Ovary (tissue), 10 donors: ENCODE measurements around the gene PDZD4. TPM values are rescaled to one million over a fixed set of nuclear protein-coding genes. Genes with fewer than 3 reads are reported as not detected.

Experiments used
- DNase-seq, 5 donors: peaks; one replicate each; pipeline ENCODE4 v3.0.0-alpha.2; 2019 to 2020
- H3K27ac ChIP-seq, 2 donors: fragments of 200-600 bp; one replicate each; pipeline versions ENCODE4 v1.5.1 to v1.8.0; 2019 to 2022
- H3K27me3 ChIP-seq: fragments of 200-600 bp; one replicate; pipeline ENCODE4 v1.8.0; 2022
- H3K36me3 ChIP-seq: fragments of 200-600 bp; sonication (generic); one replicate; pipeline ENCODE4 v1.5.1; 2019
- H3K4me1 ChIP-seq: one replicate; pipeline ENCODE4 v1.8.1; 2013; ENCODE audit warnings: mild to moderate bottlenecking, moderate library complexity; ENCODE audit not compliant: insufficient read depth
- H3K4me3 ChIP-seq: fragments of 200-600 bp; sonication (generic); one replicate; pipeline ENCODE4 v1.5.1; 2017
- H3K9me3 ChIP-seq, 2 donors: fragments of 200-600 bp in 1 of 2; sonication (generic) in 1 of 2; one replicate each; pipeline versions ENCODE4 v1.5.1 to v1.8.1; 2013 to 2019; ENCODE audit warnings: mild to moderate bottlenecking in 1 of 2, moderate library complexity in 1 of 2
- EP300 ChIP-seq: sonication (generic); formaldehyde crosslinking; IDR thresholded peaks from one replicate; pipeline ENCODE4 v1.6.1; 2017; ENCODE audit warnings: antibody characterized with exemption
- POLR2A ChIP-seq: fragments of 450-650 bp; IDR thresholded peaks from one replicate; pipeline ENCODE4 v1.6.1; 2017; ENCODE audit warnings: antibody characterized with exemption, mild to moderate bottlenecking, moderate library complexity
- WGBS, 3 donors: extraction: QIAGEN DNeasy Blood & Tissue Kit in 1 of 3; methylation state at CpG; one replicate each; pipeline versions ENCODE4 v1.1.5 to v1.1.7; 2013 to 2017; 5-methylcytosine and 5-hydroxymethylcytosine counted together
- intact Hi-C, 4 donors: fragments of 100-400 bp; cut with DNase I; formaldehyde crosslinking; loops; one replicate each; pipeline versions ENCODE4 v1.11.0 to v1.15.1; 2022 to 2023
- long read RNA-seq, 3 donors: library from polyadenylated mRNA in 2 of 3; unstranded in 2 of 3; transcript quantifications; one replicate each; pipeline ENCODE4 v2.0.0 and lab custom pipeline, GENCODE V29; 2021 to 2026
- polyA plus RNA-seq, 2 donors: library from polyadenylated mRNA; stranded (reverse); fragments of 200-250 nt in 1 of 2; fragments of 350-450 nt in 1 of 2; fragmentation: Illumina TruSeq in 1 of 2; extraction: RNeasy Lipid Tissue Mini Kit (QIAGEN cat#74804) in 1 of 2; gene quantifications; one replicate each; pipeline ENCODE4 v1.2.3, GENCODE V29; 2013 to 2014
- total RNA-seq, 7 donors: library from RNA; depleted of rRNA in 2 of 7; stranded (reverse); fragments of >200 nt in 2 of 7; fragmentation: NEBNext Ultra II Directional in 3 of 7; extraction: Animal tissue kit (Norgen Biotek cat#: 25700) in 3 of 7; gene quantifications; one replicate each; pipeline versions ENCODE4 v1.1.0 to v1.2.4, GENCODE V29; 2016 to 2023
- TF ChIP-seq, protein P1 (sequence below), 3 donors: fragments of 450-650 bp in 2 of 3; fragments of 200-600 bp in 1 of 3; IDR thresholded peaks; one replicate each; pipeline versions ENCODE4 v1.5.1 to v1.8.0; 2016 to 2022; ENCODE audit warnings: antibody characterized with exemption in 3 of 3, mild to moderate bottlenecking in 1 of 3
- donor health status: DM: no; HTN: no; CAD: no; lungs with moderate emphysema.
- donor health status: DM: no; HTN: no; CAD: no.
- donor health status: Bipolar disorder and iron deficiency.
- donor health status: DM: yes; HTN: yes; CAD: no.
- donor health status: DM: no; HTN: no; CAD: no.
- donor health status: DM: yes; HTN: yes; CAD: no.

PDZD4 gene, protein sequence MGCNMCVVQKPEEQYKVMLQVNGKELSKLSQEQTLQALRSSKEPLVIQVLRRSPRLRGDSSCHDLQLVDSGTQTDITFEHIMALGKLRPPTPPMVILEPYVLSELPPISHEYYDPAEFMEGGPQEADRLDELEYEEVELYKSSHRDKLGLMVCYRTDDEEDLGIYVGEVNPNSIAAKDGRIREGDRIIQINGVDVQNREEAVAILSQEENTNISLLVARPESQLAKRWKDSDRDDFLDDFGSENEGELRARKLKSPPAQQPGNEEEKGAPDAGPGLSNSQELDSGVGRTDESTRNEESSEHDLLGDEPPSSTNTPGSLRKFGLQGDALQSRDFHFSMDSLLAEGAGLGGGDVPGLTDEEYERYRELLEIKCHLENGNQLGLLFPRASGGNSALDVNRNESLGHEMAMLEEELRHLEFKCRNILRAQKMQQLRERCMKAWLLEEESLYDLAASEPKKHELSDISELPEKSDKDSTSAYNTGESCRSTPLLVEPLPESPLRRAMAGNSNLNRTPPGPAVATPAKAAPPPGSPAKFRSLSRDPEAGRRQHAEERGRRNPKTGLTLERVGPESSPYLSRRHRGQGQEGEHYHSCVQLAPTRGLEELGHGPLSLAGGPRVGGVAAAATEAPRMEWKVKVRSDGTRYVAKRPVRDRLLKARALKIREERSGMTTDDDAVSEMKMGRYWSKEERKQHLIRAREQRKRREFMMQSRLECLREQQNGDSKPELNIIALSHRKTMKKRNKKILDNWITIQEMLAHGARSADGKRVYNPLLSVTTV
- total RNA-seq (1 to 10 TPM in 4 of 7 donors, under 1 TPM in 3; 0.73 to 8.6 (median 2.7) TPM), polyA plus RNA-seq (1 to 10 TPM; 2.0 to 2.2 TPM)
- long read RNA-seq, donor 1 = 0 reads
- long read RNA-seq, donor 2 = 0 reads
- long read RNA-seq, donor 3, partial matches to known transcripts = 0 of 2 reads
- long read RNA-seq, donor 3, other reads (novel, unspliced or antisense) = 2 of 2 reads

DNA sequence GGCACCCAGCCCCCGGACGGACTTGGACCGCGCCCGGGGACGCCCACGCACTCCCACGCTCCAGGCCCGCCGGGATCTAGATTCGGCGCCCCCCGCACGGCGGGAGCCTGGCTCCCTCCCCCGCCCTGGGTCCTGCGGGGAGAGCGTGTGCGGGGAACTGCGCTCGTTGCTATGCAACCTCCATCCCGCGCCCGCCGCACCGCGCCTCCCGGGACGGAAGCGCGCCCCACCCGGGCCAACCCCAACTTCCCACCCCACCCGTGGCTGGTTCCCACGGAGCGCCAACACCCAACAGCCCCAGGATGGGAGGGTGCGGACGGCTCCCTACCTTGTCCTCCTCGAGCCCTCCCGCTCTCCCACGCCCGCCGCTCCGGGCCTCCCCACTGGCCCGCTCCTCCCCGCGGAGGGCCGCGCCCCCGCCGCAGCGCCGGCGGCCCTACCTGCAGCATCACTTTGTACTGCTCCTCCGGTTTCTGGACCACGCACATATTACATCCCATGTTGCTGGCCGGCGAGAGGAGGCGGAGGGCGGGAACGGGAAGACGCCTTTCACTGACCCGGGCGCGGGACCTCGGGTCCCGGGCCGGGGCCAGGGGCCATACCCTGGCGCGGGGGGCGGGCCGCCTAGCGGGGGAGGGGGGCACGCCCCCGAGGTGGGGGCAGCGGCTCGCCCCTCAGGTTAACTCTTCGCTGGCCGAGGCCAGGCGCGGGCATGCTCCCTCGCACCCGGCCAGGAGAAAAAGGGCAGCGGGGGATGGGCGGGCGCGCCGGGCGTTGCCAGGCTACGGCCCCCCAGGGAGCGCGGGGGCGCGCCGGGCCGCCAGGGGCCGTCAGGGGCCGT, at the start of gene PDZD4:
TSS of gene PDZD4 (minus strand) at position 746 of the 841 bp plus-strand sequence. CDS start at position 500, 246 bp downstream.
- no peak within 1 kb of the TSS for H3K27ac ChIP-seq

DNA sequence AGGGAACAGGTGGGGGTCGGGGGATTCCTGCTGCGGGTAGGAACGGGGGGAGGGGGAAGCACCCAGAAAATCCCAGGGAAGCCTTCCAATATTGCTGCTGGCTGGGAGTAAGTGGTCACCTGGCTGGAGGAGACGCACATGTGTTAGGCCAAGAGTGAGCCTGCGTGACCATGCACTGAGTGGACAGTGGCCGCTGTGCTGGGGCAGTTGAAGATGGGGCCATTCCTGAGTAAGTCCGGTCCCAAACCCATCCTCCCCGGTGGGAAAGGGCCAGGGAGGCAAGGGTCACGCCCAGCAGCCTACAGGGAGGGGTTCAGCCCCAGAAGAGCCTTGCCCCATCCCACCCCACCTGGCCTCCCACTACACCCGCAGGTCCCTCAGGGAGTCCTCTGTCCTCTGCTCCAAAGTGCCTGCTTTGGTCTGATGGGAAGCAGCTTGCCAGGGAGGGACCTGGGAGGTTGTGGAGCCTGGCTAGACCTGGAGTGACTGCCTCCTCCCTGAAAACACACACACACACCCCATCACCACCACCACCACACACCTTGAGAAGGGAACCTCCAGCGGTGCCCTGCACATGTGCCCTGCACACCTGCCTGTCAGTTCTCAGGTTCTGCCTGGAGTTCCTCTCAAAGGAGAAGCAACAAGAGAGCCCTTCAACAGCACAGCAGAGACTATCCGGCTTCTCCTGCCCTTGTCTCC, 49.5 kb upstream of the PDZD4 start:
- H3K4me1 ChIP-seq = no peaks in the 10 kb centered on the region
- H3K4me3 ChIP-seq = no peak overlapping the region
- no peaks in the 10 kb centered on the region for H3K36me3 ChIP-seq
- TF ChIP-seq EP300 (no peak), POLR2A (no peak)
- TF ChIP-seq, protein P1, sequence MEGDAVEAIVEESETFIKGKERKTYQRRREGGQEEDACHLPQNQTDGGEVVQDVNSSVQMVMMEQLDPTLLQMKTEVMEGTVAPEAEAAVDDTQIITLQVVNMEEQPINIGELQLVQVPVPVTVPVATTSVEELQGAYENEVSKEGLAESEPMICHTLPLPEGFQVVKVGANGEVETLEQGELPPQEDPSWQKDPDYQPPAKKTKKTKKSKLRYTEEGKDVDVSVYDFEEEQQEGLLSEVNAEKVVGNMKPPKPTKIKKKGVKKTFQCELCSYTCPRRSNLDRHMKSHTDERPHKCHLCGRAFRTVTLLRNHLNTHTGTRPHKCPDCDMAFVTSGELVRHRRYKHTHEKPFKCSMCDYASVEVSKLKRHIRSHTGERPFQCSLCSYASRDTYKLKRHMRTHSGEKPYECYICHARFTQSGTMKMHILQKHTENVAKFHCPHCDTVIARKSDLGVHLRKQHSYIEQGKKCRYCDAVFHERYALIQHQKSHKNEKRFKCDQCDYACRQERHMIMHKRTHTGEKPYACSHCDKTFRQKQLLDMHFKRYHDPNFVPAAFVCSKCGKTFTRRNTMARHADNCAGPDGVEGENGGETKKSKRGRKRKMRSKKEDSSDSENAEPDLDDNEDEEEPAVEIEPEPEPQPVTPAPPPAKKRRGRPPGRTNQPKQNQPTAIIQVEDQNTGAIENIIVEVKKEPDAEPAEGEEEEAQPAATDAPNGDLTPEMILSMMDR (IDR thresholded peaks at IDR 0.05) = no peak
- no peaks in the 10 kb centered on the region for H3K27me3 ChIP-seq
- intact Hi-C loops = no loop called here
- 52 to 58% (median 53%) methylated on average over 12 of the region's 12 CpGs for WGBS, 3 donors
- no peak overlapping the region for H3K27ac ChIP-seq
- H3K9me3 ChIP-seq = no peaks in the 10 kb centered on the region
- no peak for DNase-seq

More for the DNA sequence above, at the start of gene PDZD4:
- no peak for DNase-seq
- WGBS, 3 donors = 17 to 29% (median 21%) methylated on average over 66 to 94 of the region's 97 CpGs
- peak within 1 kb of the TSS; percentile 28 for H3K4me3 ChIP-seq
- no peaks in the 10 kb centered on the region for H3K27me3 ChIP-seq
- intact Hi-C loops = no loop called here
- no peaks in the 10 kb centered on the region for H3K4me1 ChIP-seq
- H3K36me3 ChIP-seq = no peaks in the 10 kb centered on the region
- H3K9me3 ChIP-seq = no peaks in the 10 kb centered on the region
- no peak for TF ChIP-seq POLR2A
- TF ChIP-seq, protein P1 (IDR thresholded peaks at IDR 0.05) = no peak
- no peak for TF ChIP-seq EP300

DNA sequence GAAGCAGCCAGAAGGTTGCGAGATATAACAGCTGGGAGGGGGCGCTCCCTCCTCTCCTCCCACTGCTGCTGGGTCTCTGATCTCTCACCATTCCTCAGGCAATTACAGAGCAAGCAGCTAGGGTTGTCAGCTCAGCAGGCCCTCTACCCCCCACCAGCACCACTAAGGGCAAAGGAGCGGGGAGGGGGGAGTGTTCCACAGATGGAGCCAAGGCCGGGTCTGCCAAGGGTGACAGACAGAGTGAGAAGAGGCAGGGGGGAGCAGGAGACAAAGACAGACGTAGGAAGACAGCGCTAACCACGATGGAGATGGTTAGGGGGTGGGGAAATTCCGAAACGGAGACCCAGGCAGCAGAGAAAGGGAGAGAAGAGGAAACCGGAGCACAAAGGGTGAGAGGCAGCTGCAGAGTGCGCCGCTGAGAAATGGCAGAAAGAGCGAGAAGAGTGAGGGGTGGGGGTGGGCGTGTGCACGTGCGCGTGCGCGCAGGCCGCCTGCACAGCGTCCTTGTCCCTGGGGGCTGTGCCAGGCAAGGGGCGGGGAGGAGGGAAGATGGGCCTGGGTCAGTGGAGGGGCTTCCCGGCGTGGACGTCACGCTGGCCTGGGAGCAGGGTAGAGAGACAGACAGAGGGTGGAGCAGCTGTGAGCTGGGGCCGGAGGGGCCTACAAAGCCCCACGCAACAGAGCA, 48.8 kb upstream of the PDZD4 start:
- 12 to 22% (median 18%) methylated on average over 28 of the region's 28 CpGs for WGBS, 3 donors
- Histone ChIP-seq H3K9me3 (no peaks in the 10 kb centered on the region), H3K36me3 (no peaks in the 10 kb centered on the region), H3K27me3 (no peaks in the 10 kb centered on the region), H3K4me1 (no peaks in the 10 kb centered on the region), H3K4me3 (no peak overlapping the region), H3K27ac (no peak overlapping the region)
- intact Hi-C loops = no loop called here
- TF ChIP-seq, protein P1 (IDR thresholded peaks at IDR 0.05) = no peak
- TF ChIP-seq POLR2A (no peak), EP300 (no peak)
- no peak for DNase-seq
